OCI-LY3 (cell line): ENCODE measurements around the gene KRTAP10-8.

ENCODE experiments used
- CTCF ChIP-seq: fragments of 200-600, 300-600 bp; sonication (generic); IDR thresholded peaks from 2 replicates; pipeline ENCODE4 v1.5.1; 2014; ENCODE audit warnings: antibody characterized with exemption, low read length, low read depth
- EZH2phosphoT487 ChIP-seq: fragments of 200-600 bp; shearing (Covaris generic); IDR thresholded peaks from 2 replicates; pipeline ENCODE4 v1.6.1; 2018; ENCODE audit warnings: antibody characterized with exemption, mixed run types, low read depth

GRCh38 chr21:44593598-44594405 lies 18.1 kb upstream of the KRTAP10-8 start:
- TF ChIP-seq CTCF (no peak), EZH2phosphoT487 (no peak)
